ENCODE results near the gene ACACB.

DNA sequence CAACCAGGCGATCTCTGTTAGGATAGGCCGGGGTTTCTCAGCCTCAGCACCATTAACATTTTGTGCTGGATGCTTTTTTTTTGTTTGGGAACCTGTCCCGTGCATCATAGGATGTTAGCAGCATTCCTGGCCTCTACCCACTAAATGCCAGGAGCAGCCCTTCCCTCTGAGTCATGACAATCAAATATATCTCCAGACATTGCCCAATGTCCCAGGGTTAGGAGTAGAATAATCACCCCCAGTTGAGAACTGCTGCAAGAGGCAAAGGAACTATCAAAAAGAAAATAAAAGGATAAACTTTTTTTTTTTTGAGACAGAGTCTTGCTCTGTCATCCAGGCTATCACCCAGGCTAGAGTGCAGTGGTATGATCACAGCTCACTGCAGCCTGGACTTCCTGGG is 76.0 kb downstream of the ACACB start:
- TF ChIP-seq, protein P1, sequence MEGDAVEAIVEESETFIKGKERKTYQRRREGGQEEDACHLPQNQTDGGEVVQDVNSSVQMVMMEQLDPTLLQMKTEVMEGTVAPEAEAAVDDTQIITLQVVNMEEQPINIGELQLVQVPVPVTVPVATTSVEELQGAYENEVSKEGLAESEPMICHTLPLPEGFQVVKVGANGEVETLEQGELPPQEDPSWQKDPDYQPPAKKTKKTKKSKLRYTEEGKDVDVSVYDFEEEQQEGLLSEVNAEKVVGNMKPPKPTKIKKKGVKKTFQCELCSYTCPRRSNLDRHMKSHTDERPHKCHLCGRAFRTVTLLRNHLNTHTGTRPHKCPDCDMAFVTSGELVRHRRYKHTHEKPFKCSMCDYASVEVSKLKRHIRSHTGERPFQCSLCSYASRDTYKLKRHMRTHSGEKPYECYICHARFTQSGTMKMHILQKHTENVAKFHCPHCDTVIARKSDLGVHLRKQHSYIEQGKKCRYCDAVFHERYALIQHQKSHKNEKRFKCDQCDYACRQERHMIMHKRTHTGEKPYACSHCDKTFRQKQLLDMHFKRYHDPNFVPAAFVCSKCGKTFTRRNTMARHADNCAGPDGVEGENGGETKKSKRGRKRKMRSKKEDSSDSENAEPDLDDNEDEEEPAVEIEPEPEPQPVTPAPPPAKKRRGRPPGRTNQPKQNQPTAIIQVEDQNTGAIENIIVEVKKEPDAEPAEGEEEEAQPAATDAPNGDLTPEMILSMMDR (IDR thresholded peaks at IDR 0.05; ENCODE audit: borderline replicate concordance, extremely low read depth, low read length, poor library complexity, severe bottlenecking), result no peak
- no peak for TF ChIP-seq EZH2 (IDR thresholded peaks at IDR 0.05; ENCODE audit: borderline replicate concordance, low read depth, low read length, severe bottlenecking)

All from DND-41 (cell line).